Adrenal gland (tissue), 12 donors: Measurements from ENCODE around the gene PJA2. TPM values are rescaled to one million over a fixed set of nuclear protein-coding genes. Genes with fewer than 3 reads are reported as not detected.

ENCODE experiments used
- DNase-seq, 7 donors: peaks; one replicate each; pipeline ENCODE4 v3.0.0-alpha.2; 2019 to 2020
- H3K27ac ChIP-seq, 5 donors: fragments of 200-600 bp; sonication (generic) in 4 of 5; 1 replicate in 3 of 5; 2 replicates in 2 of 5; pipeline versions ENCODE4 v1.5.1 to v1.8.0; 2016 to 2020; ENCODE audit warnings: mild to moderate bottlenecking in 1 of 5
- H3K27me3 ChIP-seq: fragments of 200-600 bp; 2 replicates; pipeline ENCODE4 v1.8.0; 2021
- H3K36me3 ChIP-seq, 2 donors: fragments of 200-600 bp; replicated peaks in 1 of 2; 1 replicate in 1 of 2; 2 replicates in 1 of 2; pipeline versions ENCODE4 v1.5.1 to v1.8.0; 2018 to 2022
- H3K4me1 ChIP-seq, 2 donors: fragments of 200-600 bp; replicated peaks in 1 of 2; 1 replicate in 1 of 2; 2 replicates in 1 of 2; pipeline versions ENCODE4 v1.5.1 to v1.8.0; 2018 to 2021
- H3K4me3 ChIP-seq, 4 donors: fragments of 200-600 bp; sonication (generic) in 3 of 4; one replicate each; pipeline ENCODE4 v1.5.1; 2016 to 2018
- H3K9me3 ChIP-seq, 3 donors: fragments of 200-600 bp; sonication (generic) in 1 of 3; replicated peaks in 1 of 3; 1 replicate in 2 of 3; 2 replicates in 1 of 3; pipeline versions ENCODE4 v1.5.1 to v1.8.0; 2016 to 2021
- POLR2A ChIP-seq, 2 donors: fragments of 450-650 bp; IDR thresholded peaks; one replicate each; pipeline ENCODE4 v1.6.1; 2017; ENCODE audit warnings: antibody characterized with exemption in 2 of 2, mild to moderate bottlenecking in 2 of 2, moderate library complexity in 1 of 2
- WGBS, 4 donors: extraction: QIAGEN DNeasy Blood & Tissue Kit in 2 of 4; methylation state at CpG; one replicate each; pipeline versions ENCODE4 v1.1.5 to v1.1.7; 2013 to 2017; 5-methylcytosine and 5-hydroxymethylcytosine counted together
- intact Hi-C, 2 donors: fragments of 100-400 bp; cut with DNase I; formaldehyde crosslinking; loops; one replicate each; pipeline versions ENCODE4 v1.14.1 to v1.15.0; 2022 to 2023
- polyA plus RNA-seq, 3 donors: library from polyadenylated mRNA; stranded (reverse); fragments of 200-250 nt in 2 of 3; fragments of 350-450 nt in 1 of 3; fragmentation: Illumina TruSeq in 1 of 3; extraction: RNeasy Lipid Tissue Mini Kit (QIAGEN cat#74804) in 1 of 3; gene quantifications; one replicate each; pipeline ENCODE4 v1.2.3, GENCODE V29; 2013 to 2014
- total RNA-seq, 9 donors: library from RNA; depleted of rRNA in 4 of 9; stranded (reverse); fragments of >200 nt in 4 of 9; fragments of 120-200 nt in 1 of 9; fragmentation: NEBNext Ultra II Directional in 1 of 9; extraction: Animal tissue kit (Norgen Biotek cat#: 25700) in 1 of 9; gene quantifications; one replicate each; pipeline versions ENCODE4 v1.1.0 to v1.2.4, GENCODE V29; 2013 to 2023
- TF ChIP-seq, protein P1 (sequence below), 6 experiments: fragments of 450-650 bp in 4 of 6; fragments of 200-600 bp in 2 of 6; sonication (generic) in 1 of 6; IDR thresholded peaks; 1 replicate in 5 of 6; 2 replicates in 1 of 6; pipeline versions ENCODE4 v1.5.1 to v1.8.0; 2016 to 2021; ENCODE audit warnings: antibody characterized with exemption in 6 of 6, mild to moderate bottlenecking in 2 of 6, moderate library complexity in 1 of 6
- donor health status: healthy with polysubstance abuse.
- donor health status: Bipolar disorder and iron deficiency.
- donor health status: DM: yes; HTN: yes; CAD: no.
- donor health status: DM: no; HTN: no; CAD: no.
- donor health status: DM: no; HTN: no; CAD: no.
- donor health status: DM: yes; HTN: yes; CAD: no.

The PJA2 gene
- total and polyA plus RNA-seq, 12 donors, result 16.7 to 134 (median 89.1) TPM

- 71 to 94% (median 83%) methylated on average over 1 of the region's 1 CpG for WGBS, 4 donors
- Histone ChIP-seq H3K9me3 (no peaks in the 10 kb centered on the region), H3K4me1 (no peaks in the 10 kb centered on the region)
Measured at GRCh38 chr5:109315245-109315644, 94.5 kb downstream of the PJA2 start.

GRCh38 chr5:109313127-109313526, 96.6 kb downstream of the PJA2 start:
- Histone ChIP-seq H3K36me3 (no peaks in the 10 kb centered on the region), H3K27ac (no peak overlapping the region), H3K4me1 (no peaks in the 10 kb centered on the region), H3K9me3 (no peaks in the 10 kb centered on the region), H3K4me3 (no peak overlapping the region), H3K27me3 (no peaks in the 10 kb centered on the region)
- no peak for TF ChIP-seq POLR2A (IDR thresholded peaks at IDR 0.05)
- TF ChIP-seq, protein P1, sequence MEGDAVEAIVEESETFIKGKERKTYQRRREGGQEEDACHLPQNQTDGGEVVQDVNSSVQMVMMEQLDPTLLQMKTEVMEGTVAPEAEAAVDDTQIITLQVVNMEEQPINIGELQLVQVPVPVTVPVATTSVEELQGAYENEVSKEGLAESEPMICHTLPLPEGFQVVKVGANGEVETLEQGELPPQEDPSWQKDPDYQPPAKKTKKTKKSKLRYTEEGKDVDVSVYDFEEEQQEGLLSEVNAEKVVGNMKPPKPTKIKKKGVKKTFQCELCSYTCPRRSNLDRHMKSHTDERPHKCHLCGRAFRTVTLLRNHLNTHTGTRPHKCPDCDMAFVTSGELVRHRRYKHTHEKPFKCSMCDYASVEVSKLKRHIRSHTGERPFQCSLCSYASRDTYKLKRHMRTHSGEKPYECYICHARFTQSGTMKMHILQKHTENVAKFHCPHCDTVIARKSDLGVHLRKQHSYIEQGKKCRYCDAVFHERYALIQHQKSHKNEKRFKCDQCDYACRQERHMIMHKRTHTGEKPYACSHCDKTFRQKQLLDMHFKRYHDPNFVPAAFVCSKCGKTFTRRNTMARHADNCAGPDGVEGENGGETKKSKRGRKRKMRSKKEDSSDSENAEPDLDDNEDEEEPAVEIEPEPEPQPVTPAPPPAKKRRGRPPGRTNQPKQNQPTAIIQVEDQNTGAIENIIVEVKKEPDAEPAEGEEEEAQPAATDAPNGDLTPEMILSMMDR (IDR thresholded peaks at IDR 0.05), result no peak
- no peak for DNase-seq
- 96 to 100% (median 97%) methylated on average over 2 of the region's 2 CpGs for WGBS, 4 donors
- intact Hi-C loops, result no loop called here

More at GRCh38 chr5:109315245-109315644, 94.5 kb downstream of the PJA2 start:
- TF ChIP-seq, protein P1 (IDR thresholded peaks at IDR 0.05), result no peak
- TF ChIP-seq POLR2A (IDR thresholded peaks at IDR 0.05), result no peak
- H3K4me3 ChIP-seq, result no peak overlapping the region
- intact Hi-C loops, result no loop called here
- no peaks in the 10 kb centered on the region for H3K36me3 ChIP-seq
- no peaks in the 10 kb centered on the region for H3K27me3 ChIP-seq
- DNase-seq, result no peak
- H3K27ac ChIP-seq, result no peak overlapping the region

- H3K36me3 ChIP-seq, result no peaks in the 10 kb centered on the region
- no peak overlapping the region for H3K27ac ChIP-seq
- H3K4me3 ChIP-seq, result no peak overlapping the region
- intact Hi-C loops, result no loop called here
- H3K9me3 ChIP-seq, result no peaks in the 10 kb centered on the region
- no peaks in the 10 kb centered on the region for H3K27me3 ChIP-seq
- WGBS, 4 donors, result 78 to 98% (median 91%) methylated on average over 2 of the region's 2 CpGs
- no peak for DNase-seq
- H3K4me1 ChIP-seq, result no peaks in the 10 kb centered on the region
- TF ChIP-seq, protein P1 (IDR thresholded peaks at IDR 0.05), result no peak
- TF ChIP-seq POLR2A (IDR thresholded peaks at IDR 0.05), result no peak
Measured at GRCh38 chr5:109312695-109313094, 97.1 kb downstream of the PJA2 start.

DNA sequence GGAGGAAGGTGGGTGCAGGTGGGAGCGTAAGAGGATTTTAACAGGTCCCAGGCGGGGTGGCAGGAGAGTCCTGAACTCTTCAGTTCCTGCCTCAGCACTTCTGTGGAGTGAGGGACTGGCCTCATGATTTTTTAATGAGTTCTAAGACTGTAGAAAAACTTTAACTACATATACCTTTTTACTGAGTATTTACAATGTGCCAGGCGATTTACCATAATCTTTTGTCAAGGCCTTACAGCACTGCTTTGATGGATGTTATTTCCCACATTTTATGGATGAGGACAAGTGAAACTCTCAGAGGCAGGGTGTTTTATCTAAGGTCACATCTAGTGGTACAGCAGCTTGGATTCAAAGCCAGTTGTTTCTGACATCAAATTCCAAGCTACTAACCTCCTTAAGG, 99.5 kb downstream of the PJA2 start:
- H3K9me3 ChIP-seq, result no peaks in the 10 kb centered on the region
- no peaks in the 10 kb centered on the region for H3K27me3 ChIP-seq
- no peak overlapping the region for H3K27ac ChIP-seq
- H3K4me1 ChIP-seq, result no peaks in the 10 kb centered on the region
- no peaks in the 10 kb centered on the region for H3K36me3 ChIP-seq
- intact Hi-C loops, result no loop called here
- H3K4me3 ChIP-seq, result no peak overlapping the region
- no peak for DNase-seq
- WGBS, 4 donors, result 80 to 95% (median 91%) methylated on average over 3 of the region's 3 CpGs
- no peak for TF ChIP-seq POLR2A (IDR thresholded peaks at IDR 0.05)
- TF ChIP-seq, protein P1 (IDR thresholded peaks at IDR 0.05), result no peak
